Measurements from ENCODE around the gene S100A1. TPM values are rescaled to one million over a fixed set of nuclear protein-coding genes. Genes with fewer than 3 reads are reported as not detected.

S100A1 gene
- total RNA-seq, 2 experiments from 2014 or later, result not detected

DNA sequence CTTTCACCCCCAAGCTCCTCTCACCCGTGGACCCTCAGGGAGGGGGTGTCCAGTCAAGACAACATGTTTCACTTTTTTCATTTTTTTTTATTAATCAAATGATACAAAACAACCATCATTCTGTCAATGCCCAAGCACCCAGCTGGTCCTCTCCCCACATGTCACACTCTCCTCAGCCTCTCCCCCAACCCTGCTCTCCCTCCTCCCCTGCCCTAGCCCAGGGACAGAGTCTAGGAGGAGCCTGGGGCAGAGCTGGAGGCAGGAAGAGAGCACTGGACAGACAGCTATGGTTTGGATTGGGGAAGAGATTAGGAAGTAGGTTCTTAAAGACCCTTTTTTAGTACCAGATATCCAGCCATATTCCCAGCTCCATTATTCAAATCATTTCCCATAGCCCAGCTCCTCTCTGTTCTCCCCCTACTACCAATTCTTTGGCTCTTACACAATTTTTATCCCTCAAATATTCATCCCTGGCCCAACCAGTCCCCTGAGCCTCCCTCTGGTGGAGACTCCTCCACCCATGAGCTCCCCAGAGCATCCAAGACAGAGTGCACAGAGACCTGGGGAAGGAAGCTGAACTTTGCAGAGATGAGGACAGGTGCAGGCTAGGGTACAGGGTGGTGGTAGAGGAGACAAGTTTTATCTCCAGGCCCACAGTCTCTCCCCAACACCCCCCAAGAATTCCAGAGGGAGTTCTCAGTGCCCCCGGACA, 13.9 kb upstream of the S100A1 start:
- H3K4me3 Mint-ChIP-seq, result no peak overlapping the region
- no peaks in the 10 kb centered on the region for H3K9me3 Mint-ChIP-seq
- peaks cover 7% of the 10 kb centered on the region for H3K4me1 ChIP-seq (ENCODE audit: insufficient read depth, low read length)
- H3K27ac ChIP-seq (ENCODE audit: low read depth in 1 of 2, low read length in 2 of 2), result no peak overlapping the region
- no peaks in the 10 kb centered on the region for H3K36me3 ChIP-seq (ENCODE audit: insufficient read depth, low read length)
- H3K27me3 Mint-ChIP-seq, result no peaks in the 10 kb centered on the region
- ChIA-PET CTCF (no interaction called here), POLR2A (interaction anchor here (1.0 kb wide), 1 partner anchor 19 kb away, joined by 3 read pairs; the partner anchor contains the start of gene CHTOP)
- TF ChIP-seq, protein P1, sequence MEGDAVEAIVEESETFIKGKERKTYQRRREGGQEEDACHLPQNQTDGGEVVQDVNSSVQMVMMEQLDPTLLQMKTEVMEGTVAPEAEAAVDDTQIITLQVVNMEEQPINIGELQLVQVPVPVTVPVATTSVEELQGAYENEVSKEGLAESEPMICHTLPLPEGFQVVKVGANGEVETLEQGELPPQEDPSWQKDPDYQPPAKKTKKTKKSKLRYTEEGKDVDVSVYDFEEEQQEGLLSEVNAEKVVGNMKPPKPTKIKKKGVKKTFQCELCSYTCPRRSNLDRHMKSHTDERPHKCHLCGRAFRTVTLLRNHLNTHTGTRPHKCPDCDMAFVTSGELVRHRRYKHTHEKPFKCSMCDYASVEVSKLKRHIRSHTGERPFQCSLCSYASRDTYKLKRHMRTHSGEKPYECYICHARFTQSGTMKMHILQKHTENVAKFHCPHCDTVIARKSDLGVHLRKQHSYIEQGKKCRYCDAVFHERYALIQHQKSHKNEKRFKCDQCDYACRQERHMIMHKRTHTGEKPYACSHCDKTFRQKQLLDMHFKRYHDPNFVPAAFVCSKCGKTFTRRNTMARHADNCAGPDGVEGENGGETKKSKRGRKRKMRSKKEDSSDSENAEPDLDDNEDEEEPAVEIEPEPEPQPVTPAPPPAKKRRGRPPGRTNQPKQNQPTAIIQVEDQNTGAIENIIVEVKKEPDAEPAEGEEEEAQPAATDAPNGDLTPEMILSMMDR (IDR thresholded peaks at IDR 0.05), result no peak
- ATAC-seq (ENCODE audit: poor library complexity), result no peak
- intact Hi-C loops (cut with DNase I, micrococcal nuclease), result no loop called here
- peaks cover 5% of the 10 kb centered on the region for H3K4me1 Mint-ChIP-seq (ENCODE audit: low read depth)
- H3K36me3 Mint-ChIP-seq (ENCODE audit: low read depth), result no peaks in the 10 kb centered on the region
- no peak overlapping the region for H3K4me3 ChIP-seq (ENCODE audit: low read length)
- no peaks in the 10 kb centered on the region for H3K27me3 ChIP-seq (ENCODE audit: control insufficient read depth in 1 of 2, insufficient read depth in 2 of 2, low read length in 2 of 2)
- DNase-seq, result no peak
- H3K9me3 ChIP-seq (ENCODE audit: control insufficient read depth in 1 of 2, insufficient read depth in 1 of 2, low read length in 2 of 2), result no peaks in the 10 kb centered on the region
- H3K27ac Mint-ChIP-seq, result no peak overlapping the region

DNA sequence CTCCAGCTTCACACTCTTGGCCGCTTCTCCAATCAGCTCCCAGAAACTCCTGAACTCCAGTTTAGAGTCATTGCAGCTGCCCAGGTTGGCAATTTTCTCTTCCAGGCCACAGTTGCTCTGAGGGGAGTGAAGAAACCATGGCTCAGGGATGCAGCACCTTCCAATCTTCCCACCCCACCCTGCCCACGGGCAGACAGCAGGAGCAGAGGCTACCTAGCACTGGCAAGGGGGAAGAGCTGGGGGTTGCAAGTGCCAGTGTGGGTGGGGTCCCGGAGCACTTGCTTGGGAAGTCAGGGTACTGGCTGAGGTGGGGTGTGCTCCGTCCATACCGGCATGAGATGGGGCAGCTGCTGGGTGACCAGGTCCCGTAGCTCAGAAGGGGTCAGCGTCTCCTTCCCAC, 13.3 kb upstream of the S100A1 start:
- peaks cover 5% of the 10 kb centered on the region for H3K4me1 Mint-ChIP-seq (ENCODE audit: low read depth)
- intact Hi-C loops (cut with DNase I, micrococcal nuclease), result loop anchor here in 1 of 2 experiments (5.0 kb wide), 1 partner anchor 43 kb away; no protein-coding TSS in a partner anchor
- no peaks in the 10 kb centered on the region for H3K27me3 Mint-ChIP-seq
- ATAC-seq (ENCODE audit: poor library complexity) (no peak), DNase-seq (no peak)
- no peaks in the 10 kb centered on the region for H3K27me3 ChIP-seq (ENCODE audit: control insufficient read depth in 1 of 2, insufficient read depth in 2 of 2, low read length in 2 of 2)
- H3K9me3 ChIP-seq (ENCODE audit: control insufficient read depth in 1 of 2, insufficient read depth in 1 of 2, low read length in 2 of 2), result no peaks in the 10 kb centered on the region
- H3K36me3 Mint-ChIP-seq (ENCODE audit: low read depth), result no peaks in the 10 kb centered on the region
- ChIA-PET POLR2A (interaction anchor here (1.0 kb wide), 1 partner anchor 19 kb away, joined by 3 read pairs; the partner anchor contains the start of gene CHTOP), CTCF (no interaction called here)
- H3K4me3 ChIP-seq (ENCODE audit: low read length), result no peak overlapping the region
- H3K27ac ChIP-seq (ENCODE audit: low read depth in 1 of 2, low read length in 2 of 2), result no peak overlapping the region
- peaks cover 7% of the 10 kb centered on the region for H3K4me1 ChIP-seq (ENCODE audit: insufficient read depth, low read length)
- no peaks in the 10 kb centered on the region for H3K9me3 Mint-ChIP-seq
- no peak overlapping the region for H3K4me3 Mint-ChIP-seq
- no peaks in the 10 kb centered on the region for H3K36me3 ChIP-seq (ENCODE audit: insufficient read depth, low read length)
- TF ChIP-seq, protein P1 (IDR thresholded peaks at IDR 0.05), result no peak
- H3K27ac Mint-ChIP-seq, result no peak overlapping the region

DNA sequence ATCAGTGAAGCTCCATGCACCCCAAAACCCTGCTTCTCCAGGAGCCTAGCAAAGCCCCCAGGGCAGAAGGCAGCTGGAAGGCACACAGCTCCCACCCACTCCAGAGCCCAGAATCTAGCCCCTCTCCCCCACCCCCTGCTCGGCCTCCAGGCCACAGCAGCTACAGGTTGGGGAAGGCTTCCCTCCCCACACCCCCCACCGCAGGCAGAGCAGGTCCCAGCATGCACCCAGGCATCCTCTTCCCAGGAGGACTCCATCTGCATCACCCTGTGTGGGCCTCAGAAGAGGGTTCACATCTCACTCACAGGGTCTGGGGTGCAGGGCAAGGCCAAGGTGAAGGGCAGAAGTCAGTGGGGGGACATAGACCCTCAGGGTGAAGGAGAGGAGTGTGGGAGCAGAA, 12.8 kb upstream of the S100A1 start:
- Histone ChIP-seq H3K9me3 (ENCODE audit: control insufficient read depth in 1 of 2, insufficient read depth in 1 of 2, low read length in 2 of 2) (no peaks in the 10 kb centered on the region), H3K36me3 (ENCODE audit: insufficient read depth, low read length) (no peaks in the 10 kb centered on the region), H3K27ac (ENCODE audit: low read depth in 1 of 2, low read length in 2 of 2) (no peak overlapping the region), H3K4me3 (ENCODE audit: low read length) (no peak overlapping the region), H3K4me1 (ENCODE audit: insufficient read depth, low read length) (peaks cover 7% of the 10 kb centered on the region), H3K27me3 (ENCODE audit: control insufficient read depth in 1 of 2, insufficient read depth in 2 of 2, low read length in 2 of 2) (no peaks in the 10 kb centered on the region)
- TF ChIP-seq, protein P1 (IDR thresholded peaks at IDR 0.05), result no peak
- Mint-ChIP-seq H3K4me1 (ENCODE audit: low read depth) (peaks cover 5% of the 10 kb centered on the region), H3K4me3 (no peak overlapping the region), H3K9me3 (no peaks in the 10 kb centered on the region), H3K27me3 (no peaks in the 10 kb centered on the region), H3K27ac (no peak overlapping the region), H3K36me3 (ENCODE audit: low read depth) (no peaks in the 10 kb centered on the region)
- ChIA-PET POLR2A (no interaction called here), CTCF (no interaction called here)
- intact Hi-C loops (cut with DNase I, micrococcal nuclease), result loop anchor here in 1 of 2 experiments (5.0 kb wide), 1 partner anchor 43 kb away; no protein-coding TSS in a partner anchor
- ATAC-seq (ENCODE audit: poor library complexity) (no peak), DNase-seq (no peak)

Measured in CD4-positive, alpha-beta T cell (primary cell).